A549 treated with RU486 at 1 μM for 4 hours (cell line): ENCODE measurements around the gene ETS1. TPM values are rescaled to one million over a fixed set of nuclear protein-coding genes. Genes with fewer than 3 reads are reported as not detected.

Experiments
- total RNA-seq: library from RNA; stranded (reverse); fragments of 200-300 nt; extraction: Qiagen RNA extraction; gene quantifications from 5 replicates; pipeline ENCODE4 v1.2.3, GENCODE V29; 2022; ENCODE audit warnings: low read depth

The ETS1 gene, protein sequence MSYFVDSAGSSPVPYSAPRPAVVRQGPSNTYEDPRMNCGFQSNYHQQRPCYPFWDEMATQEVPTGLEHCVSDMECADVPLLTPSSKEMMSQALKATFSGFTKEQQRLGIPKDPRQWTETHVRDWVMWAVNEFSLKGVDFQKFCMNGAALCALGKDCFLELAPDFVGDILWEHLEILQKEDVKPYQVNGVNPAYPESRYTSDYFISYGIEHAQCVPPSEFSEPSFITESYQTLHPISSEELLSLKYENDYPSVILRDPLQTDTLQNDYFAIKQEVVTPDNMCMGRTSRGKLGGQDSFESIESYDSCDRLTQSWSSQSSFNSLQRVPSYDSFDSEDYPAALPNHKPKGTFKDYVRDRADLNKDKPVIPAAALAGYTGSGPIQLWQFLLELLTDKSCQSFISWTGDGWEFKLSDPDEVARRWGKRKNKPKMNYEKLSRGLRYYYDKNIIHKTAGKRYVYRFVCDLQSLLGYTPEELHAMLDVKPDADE
- total RNA-seq = 31.4 to 39.0 TPM (median 36.4 TPM) in 5 replicates

DNA sequence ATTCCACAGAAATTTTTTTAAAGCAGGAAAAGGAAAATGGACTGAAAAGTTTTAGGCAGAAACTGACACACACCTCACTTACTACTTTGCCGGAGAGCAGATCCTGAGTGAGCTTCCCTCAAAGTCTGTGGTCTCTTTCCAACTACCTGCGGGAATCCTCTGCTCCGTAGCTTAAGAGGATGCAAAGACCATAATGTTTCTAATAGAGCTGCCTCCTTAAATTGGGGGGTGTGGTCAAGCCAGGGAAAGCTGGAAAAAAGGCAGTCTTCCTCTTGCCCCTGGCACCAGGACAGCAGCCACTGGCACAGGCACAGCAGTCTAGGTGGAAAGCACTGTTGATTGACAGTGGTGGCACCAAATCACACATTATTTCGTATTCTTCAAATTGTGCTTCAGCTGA is at the start of gene ETS1:
ETS1 (minus strand) TSS at position 144 of the 400 bp plus-strand sequence. CDS start 14,428 bp downstream, outside the sequence.

Other genes starting within 250 kb of the ETS1 start
- 0.13 to 0.55 TPM (median 0.29 TPM) in 5 replicates for gene FLI1, start 106.5 kb upstream of the ETS1 start, total RNA-seq